Measurements from ENCODE around the gene TMEM108. TPM values are rescaled to one million over a fixed set of nuclear protein-coding genes. Genes with fewer than 3 reads are reported as not detected.

TMEM108 gene
- total and polyA plus RNA-seq, 3 experiments from 2014 or later, result not detected

GRCh38 chr3:133191818-133192217 lies 153.6 kb downstream of the TMEM108 start:
- no peak for DNase-seq
- Mint-ChIP-seq H3K36me3 (no peaks in the 10 kb centered on the region), H3K4me1 (no peaks in the 10 kb centered on the region), H3K4me3 (no peak overlapping the region), H3K27ac (no peak overlapping the region), H3K9me3 (no peaks in the 10 kb centered on the region), H3K27me3 (no peaks in the 10 kb centered on the region)
- H3K9me3 ChIP-seq (ENCODE audit: low read length), result no peaks in the 10 kb centered on the region
- no peaks in the 10 kb centered on the region for H3K4me1 ChIP-seq (ENCODE audit: insufficient read depth, low read length)
- POLR2A ChIA-PET, result no interaction called here
- CTCF ChIA-PET, result no interaction called here
- H3K36me3 ChIP-seq (ENCODE audit: insufficient read depth, low read length), result no peaks in the 10 kb centered on the region
- H3K4me3 ChIP-seq (ENCODE audit: low read length), result no peak overlapping the region
- H3K27me3 ChIP-seq (ENCODE audit: insufficient read depth, low read length, poor library complexity, severe bottlenecking), result no peaks in the 10 kb centered on the region
- no peak overlapping the region for H3K27ac ChIP-seq (ENCODE audit: low read depth, low read length)

GRCh38 chr3:133192363-133192945 lies 154.3 kb downstream of the TMEM108 start:
- Histone ChIP-seq H3K4me3 (ENCODE audit: low read length) (no peak overlapping the region), H3K4me1 (ENCODE audit: insufficient read depth, low read length) (no peaks in the 10 kb centered on the region), H3K27ac (ENCODE audit: low read depth, low read length) (no peak overlapping the region), H3K9me3 (ENCODE audit: low read length) (no peaks in the 10 kb centered on the region), H3K27me3 (ENCODE audit: insufficient read depth, low read length, poor library complexity, severe bottlenecking) (no peaks in the 10 kb centered on the region), H3K36me3 (ENCODE audit: insufficient read depth, low read length) (no peaks in the 10 kb centered on the region)
- H3K36me3 Mint-ChIP-seq, result no peaks in the 10 kb centered on the region
- H3K9me3 Mint-ChIP-seq, result no peaks in the 10 kb centered on the region
- DNase-seq, result no peak
- H3K27me3 Mint-ChIP-seq, result no peaks in the 10 kb centered on the region
- no peaks in the 10 kb centered on the region for H3K4me1 Mint-ChIP-seq
- POLR2A ChIA-PET, result no interaction called here
- H3K4me3 Mint-ChIP-seq, result no peak overlapping the region
- CTCF ChIA-PET, result no interaction called here
- H3K27ac Mint-ChIP-seq, result no peak overlapping the region

GRCh38 chr3:133192967-133193366 lies 154.8 kb downstream of the TMEM108 start:
- ChIA-PET CTCF (no interaction called here), POLR2A (no interaction called here)
- H3K36me3 ChIP-seq (ENCODE audit: insufficient read depth, low read length), result no peaks in the 10 kb centered on the region
- H3K36me3 Mint-ChIP-seq, result no peaks in the 10 kb centered on the region
- H3K27me3 Mint-ChIP-seq, result no peaks in the 10 kb centered on the region
- H3K27me3 ChIP-seq (ENCODE audit: insufficient read depth, low read length, poor library complexity, severe bottlenecking), result no peaks in the 10 kb centered on the region
- H3K27ac ChIP-seq (ENCODE audit: low read depth, low read length), result no peak overlapping the region
- no peak overlapping the region for H3K4me3 Mint-ChIP-seq
- no peaks in the 10 kb centered on the region for H3K4me1 ChIP-seq (ENCODE audit: insufficient read depth, low read length)
- DNase-seq, result no peak
- no peak overlapping the region for H3K4me3 ChIP-seq (ENCODE audit: low read length)
- H3K9me3 ChIP-seq (ENCODE audit: low read length), result no peaks in the 10 kb centered on the region
- no peak overlapping the region for H3K27ac Mint-ChIP-seq
- H3K9me3 Mint-ChIP-seq, result no peaks in the 10 kb centered on the region
- no peaks in the 10 kb centered on the region for H3K4me1 Mint-ChIP-seq

- Histone ChIP-seq H3K27ac (ENCODE audit: low read depth, low read length) (no peak overlapping the region), H3K27me3 (ENCODE audit: insufficient read depth, low read length, poor library complexity, severe bottlenecking) (no peaks in the 10 kb centered on the region), H3K9me3 (ENCODE audit: low read length) (no peaks in the 10 kb centered on the region), H3K36me3 (ENCODE audit: insufficient read depth, low read length) (no peaks in the 10 kb centered on the region), H3K4me1 (ENCODE audit: insufficient read depth, low read length) (no peaks in the 10 kb centered on the region), H3K4me3 (ENCODE audit: low read length) (no peak overlapping the region)
- Mint-ChIP-seq H3K27me3 (no peaks in the 10 kb centered on the region), H3K9me3 (peaks cover 0 to 4% (median 4%) of the 10 kb centered on the region in 5 donors), H3K27ac (no peak overlapping the region), H3K36me3 (no peaks in the 10 kb centered on the region), H3K4me3 (no peak overlapping the region), H3K4me1 (no peaks in the 10 kb centered on the region)
- POLR2A ChIA-PET, result no interaction called here
- CTCF ChIA-PET, result interaction anchor here (1.1 kb wide), 1 partner anchor 12 kb away, joined by 3 read pairs; no protein-coding TSS in a partner anchor
- no peak for DNase-seq
These were observed 158.3 kb downstream of the TMEM108 start for GRCh38 chr3:133196527-133196926.

GRCh38 chr3:133197619-133198018 lies 159.4 kb downstream of the TMEM108 start:
- Histone ChIP-seq H3K4me3 (ENCODE audit: low read length) (no peak overlapping the region), H3K27me3 (ENCODE audit: insufficient read depth, low read length, poor library complexity, severe bottlenecking) (no peaks in the 10 kb centered on the region), H3K36me3 (ENCODE audit: insufficient read depth, low read length) (no peaks in the 10 kb centered on the region), H3K27ac (ENCODE audit: low read depth, low read length) (no peak overlapping the region), H3K4me1 (ENCODE audit: insufficient read depth, low read length) (no peaks in the 10 kb centered on the region), H3K9me3 (ENCODE audit: low read length) (no peaks in the 10 kb centered on the region)
- no peaks in the 10 kb centered on the region for H3K36me3 Mint-ChIP-seq
- CTCF ChIA-PET, result no interaction called here
- peaks cover 3 to 9% (median 4%) of the 10 kb centered on the region in 5 donors for H3K9me3 Mint-ChIP-seq
- POLR2A ChIA-PET, result no interaction called here
- no peaks in the 10 kb centered on the region for H3K27me3 Mint-ChIP-seq
- no peak overlapping the region for H3K4me3 Mint-ChIP-seq
- no peaks in the 10 kb centered on the region for H3K4me1 Mint-ChIP-seq
- peak overlapping the region in 1 of 8 donors; percentile 43 for H3K27ac Mint-ChIP-seq
- no peak for DNase-seq

GRCh38 chr3:133206921-133207320 lies 168.7 kb downstream of the TMEM108 start:
- Histone ChIP-seq H3K36me3 (ENCODE audit: insufficient read depth, low read length) (no peaks in the 10 kb centered on the region), H3K4me3 (ENCODE audit: low read length) (no peak overlapping the region), H3K9me3 (ENCODE audit: low read length) (no peaks in the 10 kb centered on the region), H3K4me1 (ENCODE audit: insufficient read depth, low read length) (no peaks in the 10 kb centered on the region), H3K27ac (ENCODE audit: low read depth, low read length) (no peak overlapping the region), H3K27me3 (ENCODE audit: insufficient read depth, low read length, poor library complexity, severe bottlenecking) (no peaks in the 10 kb centered on the region)
- Mint-ChIP-seq H3K27ac (no peak overlapping the region), H3K36me3 (no peaks in the 10 kb centered on the region), H3K9me3 (peaks cover 0 to 8% (median 5%) of the 10 kb centered on the region in 5 donors), H3K4me3 (no peak overlapping the region), H3K4me1 (peaks cover 0 to 6% (median 0%) of the 10 kb centered on the region in 3 donors), H3K27me3 (peaks cover 4 to 44% of the 10 kb centered on the region in 2 donors)
- DNase-seq, result no peak
- CTCF ChIA-PET, result no interaction called here
- POLR2A ChIA-PET, result no interaction called here

DNA sequence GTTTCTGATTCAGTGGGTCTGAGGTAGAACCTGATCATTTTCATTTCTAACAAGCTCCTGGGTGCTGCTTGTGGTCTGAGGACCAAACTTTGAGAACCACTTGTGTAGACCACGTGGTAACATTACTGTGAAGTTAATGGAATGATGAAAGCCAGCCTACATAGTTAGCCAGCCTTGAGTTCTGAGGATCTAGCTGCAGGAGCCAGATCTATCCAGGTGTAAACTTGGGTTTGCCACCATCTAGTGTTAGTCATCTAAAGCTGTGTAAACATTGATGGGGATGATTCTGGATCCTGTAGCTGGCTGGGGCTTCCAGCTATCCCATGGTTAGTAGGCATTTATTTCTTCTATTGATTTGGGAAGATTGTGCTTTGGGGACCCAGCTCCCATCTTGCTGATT lies 170.0 kb downstream of the TMEM108 start:
- ChIA-PET POLR2A (no interaction called here), CTCF (interaction anchor here (0.9 kb wide), 1 partner anchor 12 kb away, joined by 3 read pairs; no protein-coding TSS in a partner anchor)
- Histone ChIP-seq H3K4me1 (ENCODE audit: insufficient read depth, low read length) (no peaks in the 10 kb centered on the region), H3K27me3 (ENCODE audit: insufficient read depth, low read length, poor library complexity, severe bottlenecking) (no peaks in the 10 kb centered on the region), H3K36me3 (ENCODE audit: insufficient read depth, low read length) (no peaks in the 10 kb centered on the region), H3K27ac (ENCODE audit: low read depth, low read length) (no peak overlapping the region), H3K4me3 (ENCODE audit: low read length) (no peak overlapping the region), H3K9me3 (ENCODE audit: low read length) (no peaks in the 10 kb centered on the region)
- Mint-ChIP-seq H3K4me3 (no peak overlapping the region), H3K4me1 (peaks cover 0 to 6% (median 0%) of the 10 kb centered on the region in 3 donors), H3K27me3 (peaks cover 4 to 43% of the 10 kb centered on the region in 2 donors), H3K27ac (no peak overlapping the region), H3K9me3 (peaks cover 0 to 7% (median 2%) of the 10 kb centered on the region in 5 donors), H3K36me3 (no peaks in the 10 kb centered on the region)
- no peak for DNase-seq

DNA sequence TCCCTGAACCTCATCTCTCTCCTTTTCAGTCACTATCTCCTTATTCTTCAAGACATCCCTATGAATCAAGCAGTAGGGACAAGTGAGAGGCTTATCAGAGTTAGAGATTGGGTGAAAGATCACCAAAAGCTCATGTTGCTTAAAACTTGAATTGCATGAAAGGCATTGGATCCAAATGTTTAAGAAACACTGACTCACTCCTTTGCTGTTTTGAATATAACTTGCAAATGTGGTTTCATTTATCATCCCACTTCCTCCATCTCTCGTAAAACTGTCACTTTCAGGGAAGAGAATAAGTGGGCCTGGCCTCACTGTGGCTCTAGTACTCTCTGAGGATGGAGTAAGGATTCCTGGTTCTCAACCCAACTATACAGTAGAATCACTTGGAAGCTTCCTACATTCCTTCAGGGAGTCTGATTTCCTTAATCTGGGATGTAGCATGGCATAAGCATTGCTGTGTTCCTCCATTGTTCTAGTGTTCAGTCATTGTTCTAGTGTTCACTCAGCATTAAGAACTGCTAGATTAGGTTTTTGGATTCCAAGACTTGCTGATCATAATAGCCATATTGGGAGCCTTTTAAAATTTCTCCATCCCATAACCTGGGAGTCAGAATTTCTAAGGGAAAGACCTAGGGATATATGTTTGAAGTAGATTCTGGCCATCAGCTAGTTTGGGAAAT lies 171.8 kb downstream of the TMEM108 start:
- Mint-ChIP-seq H3K27me3 (peaks cover 4 to 34% of the 10 kb centered on the region in 2 donors), H3K9me3 (peaks cover 0 to 7% (median 2%) of the 10 kb centered on the region in 5 donors), H3K4me3 (no peak overlapping the region), H3K4me1 (peaks cover 0 to 6% (median 0%) of the 10 kb centered on the region in 3 donors), H3K36me3 (no peaks in the 10 kb centered on the region), H3K27ac (no peak overlapping the region)
- CTCF ChIA-PET, result no interaction called here
- Histone ChIP-seq H3K4me1 (ENCODE audit: insufficient read depth, low read length) (no peaks in the 10 kb centered on the region), H3K27ac (ENCODE audit: low read depth, low read length) (no peak overlapping the region), H3K27me3 (ENCODE audit: insufficient read depth, low read length, poor library complexity, severe bottlenecking) (no peaks in the 10 kb centered on the region), H3K4me3 (ENCODE audit: low read length) (no peak overlapping the region), H3K36me3 (ENCODE audit: insufficient read depth, low read length) (no peaks in the 10 kb centered on the region), H3K9me3 (ENCODE audit: low read length) (no peaks in the 10 kb centered on the region)
- POLR2A ChIA-PET, result no interaction called here
- DNase-seq, result no peak
